Posterior cingulate gyrus (tissue), 11 donors: ENCODE data around the gene UBA52.

ENCODE experiments used
- DNase-seq, 10 donors: peaks; one replicate each; pipeline versions ENCODE4 v3.0.0 to v3.0.0-alpha.2; 2020 to 2021; ENCODE audit warnings: mixed read lengths in 3 of 10
- intact Hi-C: fragments of 100-400 bp; cut with DNase I; formaldehyde crosslinking; loops from one replicate; pipeline ENCODE4 v1.15.1; 2023

UBA52 gene

GRCh38 chr19:18543814-18544475 lies 27.7 kb upstream of the UBA52 start:
- intact Hi-C loops = loop anchor here (2.0 kb wide), 1 partner anchor 21 kb away; the partner anchor contains the start of gene ELL
- peak in 6 of 10 donors; percentile 23 to 91 (median 52) for DNase-seq

- no peak for DNase-seq
- intact Hi-C loops = no loop called here
Observed at GRCh38 chr19:18551631-18552030, 20.0 kb upstream of the UBA52 start.

DNA sequence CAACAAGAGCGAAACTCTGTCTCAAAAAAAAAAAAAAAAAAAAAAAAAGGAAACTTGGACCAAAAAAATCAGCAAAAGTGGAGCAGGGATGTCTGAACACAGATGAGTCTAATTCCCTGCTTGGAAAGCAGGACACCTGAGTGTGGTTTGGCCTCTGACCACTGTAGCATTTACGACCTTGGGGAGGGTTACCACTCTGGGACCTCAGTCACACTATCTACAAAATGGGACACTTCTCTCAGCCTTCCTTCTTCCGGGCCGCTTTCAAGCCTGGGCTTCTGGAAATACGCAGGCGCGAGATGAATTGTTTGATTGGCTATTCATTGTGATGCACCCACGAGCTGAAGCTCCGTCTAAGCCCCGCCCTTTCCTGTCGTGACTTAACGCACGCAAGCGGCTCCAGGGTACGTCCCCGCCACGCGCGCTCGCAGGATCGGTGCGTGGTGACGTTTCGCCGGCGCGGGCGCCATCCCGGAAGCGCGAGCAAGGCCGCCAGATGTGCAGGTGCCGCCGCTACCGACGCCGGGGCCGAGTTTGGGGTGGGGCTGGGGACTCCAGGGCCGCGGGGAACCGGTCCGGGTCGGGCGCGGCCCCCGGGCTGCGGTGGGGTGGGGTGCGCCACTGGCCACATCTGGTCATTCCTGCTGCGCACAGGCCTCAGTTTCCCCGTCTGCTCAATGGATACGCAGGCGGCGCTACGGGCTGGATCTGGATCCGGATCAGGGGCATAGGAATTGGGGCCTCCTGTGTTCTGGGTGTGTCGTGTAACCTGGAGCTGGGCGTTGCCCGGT lies 14.1 kb upstream of the UBA52 start, which contains the start of gene KXD1:
TSS of gene KXD1 (plus strand) at position 460 of the 791 bp plus-strand sequence. CDS start 4,187 bp downstream, outside the sequence.
- DNase-seq = peak; percentile 94 to 99 (median 97)
- intact Hi-C loops = loop anchor here (1.0 kb wide), 2 partner anchors 14 to 35 kb away; partner anchors contain the start of genes ELL and UBA52

GRCh38 chr19:18558202-18558555 lies 13.5 kb upstream of the UBA52 start:
- intact Hi-C loops = no loop called here

GRCh38 chr19:18558604-18559003 lies 13.1 kb upstream of the UBA52 start:
- intact Hi-C loops = no loop called here
- DNase-seq = no peak

More at GRCh38 chr19:18558202-18558555, 13.5 kb upstream of the UBA52 start:
- no peak for DNase-seq

GRCh38 chr19:18559685-18560084 lies 12.0 kb upstream of the UBA52 start:
- no peak for DNase-seq
- intact Hi-C loops = no loop called here

GRCh38 chr19:18562086-18562485 lies 9.6 kb upstream of the UBA52 start:
- intact Hi-C loops = no loop called here

GRCh38 chr19:18566953-18567352 lies 4.7 kb upstream of the UBA52 start:
- DNase-seq = no peak
- intact Hi-C loops = no loop called here

More at GRCh38 chr19:18562086-18562485, 9.6 kb upstream of the UBA52 start:
- no peak for DNase-seq

DNA sequence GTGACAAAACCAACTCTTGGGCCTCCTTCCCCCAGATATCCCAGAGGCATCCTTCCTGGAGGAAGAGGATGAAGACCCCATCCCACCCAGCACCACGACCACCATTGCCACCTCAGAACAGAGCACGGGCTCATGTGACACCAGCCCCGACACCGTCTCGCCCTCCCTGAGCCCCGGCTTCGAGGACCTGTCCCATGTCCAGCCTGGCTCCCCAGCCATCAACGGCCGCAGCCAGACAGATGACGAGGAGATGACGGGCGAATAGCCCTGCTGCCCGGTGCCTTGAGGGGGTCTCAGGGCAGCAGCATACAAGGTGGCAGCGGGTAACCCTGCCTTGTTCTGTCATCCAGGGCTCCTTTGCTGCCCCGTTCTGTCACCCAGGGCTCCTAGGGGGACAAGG lies 3.3 kb upstream of the UBA52 start:
- no peak for DNase-seq

GRCh38 chr19:18574691-18575291 lies 3.1 kb downstream of the UBA52 start:
- DNase-seq = peak in 1 of 10 donors; percentile 20
- intact Hi-C loops = no loop called here

More for the DNA sequence above, 3.3 kb upstream of the UBA52 start:
- intact Hi-C loops = no loop called here

GRCh38 chr19:18576383-18576782 lies 4.7 kb downstream of the UBA52 start:
- intact Hi-C loops = no loop called here
- peak in 1 of 10 donors; percentile 23 for DNase-seq

DNA sequence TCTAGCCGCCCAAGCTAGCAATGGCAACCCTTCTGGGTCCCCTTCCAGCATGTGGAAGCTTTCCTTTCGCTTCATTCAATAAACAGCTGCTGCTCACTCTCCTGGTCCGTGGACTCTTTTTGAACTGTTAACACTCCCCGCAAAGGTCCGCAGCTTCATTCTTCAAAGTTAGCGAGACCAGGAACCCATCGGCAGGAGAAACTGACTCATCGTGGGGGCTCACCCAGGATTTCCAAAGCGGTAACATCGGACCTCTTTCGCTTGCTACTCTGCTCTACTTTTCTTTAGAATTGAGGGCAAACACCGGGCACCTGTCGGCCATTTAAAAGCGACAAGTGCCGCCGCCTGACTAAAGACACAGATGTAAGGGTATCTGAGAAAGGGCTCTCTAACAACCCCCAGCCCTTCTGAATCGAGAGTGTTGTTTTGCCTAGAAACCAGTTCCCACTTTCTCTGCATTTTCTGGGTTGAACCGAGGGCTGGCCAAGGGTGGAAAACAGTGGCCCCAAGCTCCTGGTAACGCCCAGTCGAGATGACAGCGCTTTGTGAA lies 5.8 kb downstream of the UBA52 start:
- peak in 1 of 10 donors; percentile 25 for DNase-seq
- intact Hi-C loops = no loop called here

DNA sequence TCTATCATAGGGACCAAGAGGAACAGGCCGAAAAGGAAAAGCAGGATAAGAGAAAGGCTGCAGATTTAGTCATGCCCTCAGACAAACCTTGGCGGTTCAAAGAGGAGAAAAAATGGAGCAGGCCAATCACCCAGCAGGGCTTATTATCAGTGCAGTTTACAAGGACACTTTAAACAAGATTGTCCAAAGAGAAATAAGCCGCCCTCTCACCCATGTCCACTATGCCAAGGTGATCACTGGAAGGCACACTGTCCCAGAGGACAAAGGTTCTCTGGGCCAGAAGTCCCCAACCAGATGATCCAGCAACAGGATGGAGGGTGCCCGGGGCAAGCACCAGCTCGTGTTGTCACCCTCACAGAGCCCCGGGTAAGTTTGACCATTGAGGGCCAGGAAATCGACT lies 8.7 kb downstream of the UBA52 start:
- intact Hi-C loops = no loop called here
- DNase-seq = peak in 1 of 10 donors; percentile 17

- intact Hi-C loops = loop anchor here (5.0 kb wide), 2 partner anchors 129 to 331 kb away; partner anchors contain the start of genes COPE and DDX49
Observed at GRCh38 chr19:18586306-18586705, 14.6 kb downstream of the UBA52 start.

DNA sequence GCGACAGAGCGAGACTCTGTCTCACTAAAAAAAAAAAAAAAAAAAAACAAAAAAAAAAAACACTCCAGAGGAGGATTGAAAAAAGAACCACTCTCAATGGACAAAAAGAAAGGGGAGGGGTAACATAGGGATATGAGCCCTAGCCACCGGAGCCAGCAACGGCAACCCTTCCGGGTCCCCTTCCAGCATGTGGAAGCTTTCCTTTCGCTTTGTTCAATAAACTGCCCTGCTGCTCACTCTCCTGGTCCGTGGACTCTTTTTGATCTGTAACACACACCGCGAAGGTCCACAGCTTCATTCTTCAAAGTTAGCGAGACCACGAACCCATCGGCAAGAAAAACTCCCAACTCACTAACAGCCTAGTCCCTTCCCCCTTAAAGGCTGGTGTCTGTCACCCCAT lies 15.9 kb downstream of the UBA52 start:
- intact Hi-C loops = loop anchor here (5.0 kb wide), 2 partner anchors 130 to 330 kb away; partner anchors contain the start of genes COPE and DDX49

More at GRCh38 chr19:18586306-18586705, 14.6 kb downstream of the UBA52 start:
- no peak for DNase-seq

GRCh38 chr19:18587962-18588610 lies 16.4 kb downstream of the UBA52 start:
- no peak for DNase-seq
- intact Hi-C loops = loop anchor here (5.0 kb wide), 2 partner anchors 131 to 329 kb away; partner anchors contain the start of genes COPE and DDX49

More for the DNA sequence above, 15.9 kb downstream of the UBA52 start:
- DNase-seq = no peak

- intact Hi-C loops = loop anchor here (5.0 kb wide), 2 partner anchors 131 to 329 kb away; partner anchors contain the start of genes COPE and DDX49
- DNase-seq = peak; percentile 70 to 97 (median 79)
Observed at GRCh38 chr19:18588611-18589379, 17.1 kb downstream of the UBA52 start, which contains the start of gene REX1BD. REX1BD (plus strand) TSS chr19:18588798; CDS start chr19:18588802, 4 bp downstream.

DNA sequence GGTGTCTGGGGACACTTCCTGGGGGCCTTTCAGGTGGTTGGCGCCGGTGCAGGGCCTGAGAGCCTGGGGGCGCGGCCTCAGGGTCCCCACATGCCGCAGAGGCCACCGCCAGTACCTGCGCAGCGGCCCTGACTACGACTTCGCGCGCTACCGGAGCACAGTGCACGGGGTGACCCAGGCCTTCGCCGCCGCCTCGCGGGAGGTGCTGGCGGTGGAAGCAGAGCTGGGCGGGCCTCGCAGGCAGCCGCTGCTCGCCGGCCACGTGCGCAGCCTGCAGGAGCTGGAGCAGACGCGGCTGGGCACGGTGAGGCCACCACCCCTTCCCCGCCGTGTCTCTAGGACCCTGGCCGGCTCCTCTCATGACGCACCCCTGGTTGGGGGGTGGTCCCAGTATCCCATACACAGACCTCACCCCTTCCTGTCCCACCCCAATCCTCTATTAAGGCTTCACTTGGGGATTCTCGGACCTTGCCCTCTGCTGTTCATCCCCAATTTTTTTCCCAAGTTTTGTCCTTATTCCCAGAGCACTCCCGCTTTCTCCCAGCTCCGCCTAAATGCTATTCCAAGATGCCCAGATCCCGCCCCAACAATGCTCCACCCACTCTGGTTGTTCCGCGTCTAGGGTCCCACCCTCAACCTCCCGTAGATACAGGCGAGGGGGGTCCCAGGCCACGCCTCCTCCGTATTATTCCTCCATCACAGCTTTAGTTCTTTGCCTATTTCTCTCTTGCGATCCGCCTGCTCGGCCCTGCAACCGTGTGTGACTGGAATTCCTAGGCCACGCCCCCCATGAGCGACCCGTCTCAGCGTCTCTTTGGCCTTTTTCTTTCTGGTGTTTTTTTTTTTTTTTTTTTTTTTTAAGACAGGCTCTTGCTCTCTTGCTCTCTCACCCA lies 18.0 kb downstream of the UBA52 start:
- DNase-seq = peak in 3 of 10 donors; percentile 86 to 90 (median 89)
- intact Hi-C loops = loop anchor here (5.0 kb wide), 2 partner anchors 132 to 328 kb away; partner anchors contain the start of genes COPE and DDX49
